Stimulated activated CD8-positive, alpha-beta memory T cell treated with anti-CD3 and anti-CD28 coated beads, Interleukin-15, amount 100 ng/mL, for 4 hours (primary cell): Measurements from ENCODE around the gene RAP2A.

Experiments used
- DNase-seq, 2 donors: peaks; one replicate each; pipeline ENCODE4 v3.0.0-alpha.2; 2020; ENCODE audit warnings: low read depth in 2 of 2

Gene RAP2A

GRCh38 chr13:97448503-97449251 is 14.7 kb downstream of the RAP2A start:
- DNase-seq: no peak

- DNase-seq: no peak
Observed at GRCh38 chr13:97454699-97455098, 20.7 kb downstream of the RAP2A start.

DNA sequence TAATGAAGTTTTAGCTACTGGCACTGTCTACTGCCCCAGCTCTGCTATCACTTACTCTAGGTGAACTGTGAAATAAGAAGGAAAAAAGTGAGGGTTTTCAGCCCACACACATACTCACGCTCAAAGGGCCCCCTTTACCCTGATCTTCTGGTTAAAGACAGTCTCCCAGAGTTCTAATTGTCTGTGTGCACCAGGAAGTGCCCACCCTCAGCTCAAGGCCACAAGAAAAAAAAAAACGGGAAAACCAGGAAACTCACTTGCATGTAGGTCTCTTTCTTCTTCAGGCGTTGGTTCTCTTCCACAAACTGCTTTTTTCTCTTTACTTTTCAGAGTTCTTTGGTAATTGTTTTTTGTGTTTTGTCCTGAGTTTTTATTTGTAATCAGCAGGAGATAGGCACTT is 22.1 kb downstream of the RAP2A start:
- no peak for DNase-seq

GRCh38 chr13:97459215-97459777 is 25.3 kb downstream of the RAP2A start:
- DNase-seq: no peak

DNA sequence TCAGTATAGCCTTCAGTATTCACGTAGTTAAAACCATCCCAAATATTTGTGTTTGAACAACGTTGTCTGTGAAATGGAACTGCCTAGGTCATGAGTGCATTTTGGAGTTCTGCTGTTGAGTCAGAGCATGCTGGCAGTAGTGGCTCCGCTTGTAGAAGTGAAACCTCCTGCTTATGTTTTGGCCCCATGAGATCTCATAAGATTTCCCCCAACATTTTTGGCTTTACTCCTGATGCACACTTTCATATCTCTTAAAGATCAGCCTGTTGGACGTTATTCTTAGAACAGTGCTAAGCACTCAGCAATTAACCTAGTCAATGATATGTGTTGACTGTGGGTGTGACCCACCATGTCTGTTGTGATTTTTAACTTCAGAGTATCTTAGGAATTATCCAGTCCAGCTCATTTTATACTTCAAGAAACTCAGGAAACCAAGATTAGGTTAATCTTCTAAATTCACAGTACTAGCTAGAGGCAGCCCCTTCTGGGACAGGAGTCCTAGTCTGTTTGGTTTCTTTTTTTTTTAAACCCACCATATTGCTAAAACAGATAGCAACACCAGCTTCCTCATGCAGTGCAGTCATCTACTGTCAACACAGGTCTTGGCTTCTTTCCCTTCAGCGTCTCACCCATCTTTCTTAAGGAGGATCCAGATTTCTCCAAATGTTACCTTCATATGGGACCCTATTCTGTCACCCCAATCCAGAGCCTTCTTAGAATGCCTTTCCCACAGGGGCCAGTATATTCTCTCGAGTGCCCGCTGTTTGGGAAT is 26.2 kb downstream of the RAP2A start:
- no peak for DNase-seq

DNA sequence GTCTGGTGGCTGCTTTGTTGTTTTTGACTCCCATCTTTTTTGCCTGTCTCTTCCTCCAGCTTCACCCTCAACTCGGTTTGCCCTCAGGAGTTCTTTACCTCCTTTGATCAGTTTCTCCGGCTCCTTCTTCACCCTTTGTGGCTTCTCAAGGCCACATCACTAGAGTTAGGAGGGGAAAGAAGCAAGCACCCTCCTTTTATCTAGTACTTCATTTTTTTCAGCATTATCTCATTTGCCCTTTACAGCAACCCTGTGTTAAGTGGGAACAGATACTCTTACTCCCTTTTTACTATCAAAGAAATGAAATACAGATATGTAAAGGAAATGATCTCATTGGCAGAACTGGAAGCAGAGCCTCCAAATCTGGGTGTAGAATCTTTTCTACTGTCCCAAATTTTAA is 26.9 kb downstream of the RAP2A start:
- no peak for DNase-seq

DNA sequence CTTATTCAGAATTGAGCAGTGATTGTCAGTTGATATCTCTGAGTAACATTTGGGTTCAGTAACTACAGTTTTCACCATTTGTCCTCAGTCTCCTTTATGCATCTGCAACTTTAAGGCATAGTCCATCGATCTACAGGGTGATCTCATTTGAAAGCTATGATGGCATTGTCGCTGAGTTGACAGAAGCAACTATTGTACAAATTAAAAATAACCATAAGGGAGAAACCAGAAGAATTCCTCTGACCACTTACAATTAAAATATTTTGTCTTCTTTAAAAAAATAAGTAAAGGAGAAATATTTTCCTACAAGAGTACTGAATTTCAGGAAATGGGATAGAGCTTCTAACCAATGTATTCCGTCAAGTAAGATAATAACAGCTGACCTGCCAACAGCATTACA is 30.6 kb downstream of the RAP2A start:
- no peak for DNase-seq

- DNase-seq: no peak
Observed at GRCh38 chr13:97466722-97467121, 32.8 kb downstream of the RAP2A start.

DNA sequence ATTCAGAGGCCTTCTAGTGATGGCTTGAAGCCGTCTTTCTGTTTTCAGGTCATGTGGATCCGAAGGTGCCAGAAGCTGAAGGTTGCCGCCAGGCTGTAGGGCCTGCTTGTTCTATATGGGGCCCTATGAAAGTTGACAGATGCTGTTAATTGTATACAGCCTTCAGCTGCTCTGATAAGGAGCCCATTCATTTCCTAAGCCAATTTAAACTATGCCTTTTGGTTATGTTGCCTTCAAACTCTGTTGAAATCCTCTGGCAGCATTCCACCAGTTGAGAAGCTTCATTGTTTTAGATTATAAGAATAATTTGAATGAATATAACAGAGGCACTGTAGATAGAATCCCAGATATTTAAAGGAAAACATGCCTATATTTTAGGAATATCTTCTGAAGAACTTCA is 34.4 kb downstream of the RAP2A start:
- DNase-seq: no peak

GRCh38 chr13:97471711-97472110 is 37.7 kb downstream of the RAP2A start:
- DNase-seq: no peak

- DNase-seq: no peak
Observed at GRCh38 chr13:97474349-97474980, 40.5 kb downstream of the RAP2A start.

DNA sequence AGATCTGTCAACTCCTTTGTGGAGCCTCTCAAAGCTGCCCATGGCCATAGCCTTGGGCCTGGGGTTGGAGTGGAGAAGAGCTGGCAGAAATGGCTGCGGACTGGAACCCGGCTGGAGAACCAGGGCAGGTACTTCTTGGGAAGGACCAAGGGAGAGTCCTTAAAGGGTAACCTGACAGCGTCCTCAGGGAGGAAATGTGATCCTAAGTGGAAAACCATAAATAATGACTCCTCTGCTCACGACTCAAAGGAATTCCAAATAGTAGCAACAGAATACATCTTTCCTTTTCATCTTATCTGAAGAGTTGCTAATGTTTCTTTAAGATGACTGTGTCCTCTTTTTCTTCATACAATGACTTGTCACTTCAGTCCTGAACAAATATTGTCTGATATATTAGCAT is 41.0 kb downstream of the RAP2A start:
- no peak for DNase-seq

GRCh38 chr13:97477844-97478243 is 43.9 kb downstream of the RAP2A start:
- no peak for DNase-seq

DNA sequence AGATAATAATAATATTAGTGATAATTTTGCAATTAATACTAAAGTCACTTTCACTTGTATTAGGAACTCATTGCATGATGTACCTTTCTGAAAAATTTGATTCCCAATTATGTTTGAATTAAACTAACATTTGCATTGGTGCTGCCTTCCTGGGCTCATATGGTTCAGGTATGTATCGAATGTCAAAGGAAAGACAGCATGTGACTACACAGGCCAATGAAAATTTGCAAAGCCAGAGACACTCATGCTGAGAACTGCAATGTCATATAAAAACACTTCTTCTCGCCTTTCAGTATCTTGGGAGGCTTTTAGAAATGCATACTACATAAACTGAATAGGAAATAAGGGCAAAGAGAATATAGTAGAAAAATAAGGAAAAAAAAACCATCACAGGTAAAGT is 44.3 kb downstream of the RAP2A start:
- DNase-seq: no peak

GRCh38 chr13:97483465-97483864 is 49.5 kb downstream of the RAP2A start:
- DNase-seq: no peak

- DNase-seq: no peak
Observed at GRCh38 chr13:97484301-97484700, 50.3 kb downstream of the RAP2A start.

DNA sequence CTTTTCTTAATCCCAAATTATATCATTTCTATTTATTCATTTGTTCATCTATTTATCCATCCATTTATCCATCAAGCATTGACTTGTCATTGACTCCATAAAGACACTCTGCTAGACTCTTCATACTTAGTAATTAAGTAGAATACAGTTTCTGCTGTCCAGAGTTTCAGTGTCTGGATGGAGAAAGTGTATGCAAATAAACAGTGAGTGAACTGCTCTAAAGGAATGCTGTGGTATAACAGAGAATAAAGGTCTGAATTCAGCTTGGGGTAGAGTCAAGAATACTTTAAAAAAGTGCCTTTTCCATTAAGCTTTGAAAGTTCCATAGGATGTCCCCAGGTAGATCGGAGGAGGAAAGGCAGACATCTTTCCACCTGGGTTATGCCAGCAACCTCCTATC is 51.4 kb downstream of the RAP2A start:
- no peak for DNase-seq

GRCh38 chr13:97490702-97491307 is 56.8 kb downstream of the RAP2A start:
- no peak for DNase-seq

DNA sequence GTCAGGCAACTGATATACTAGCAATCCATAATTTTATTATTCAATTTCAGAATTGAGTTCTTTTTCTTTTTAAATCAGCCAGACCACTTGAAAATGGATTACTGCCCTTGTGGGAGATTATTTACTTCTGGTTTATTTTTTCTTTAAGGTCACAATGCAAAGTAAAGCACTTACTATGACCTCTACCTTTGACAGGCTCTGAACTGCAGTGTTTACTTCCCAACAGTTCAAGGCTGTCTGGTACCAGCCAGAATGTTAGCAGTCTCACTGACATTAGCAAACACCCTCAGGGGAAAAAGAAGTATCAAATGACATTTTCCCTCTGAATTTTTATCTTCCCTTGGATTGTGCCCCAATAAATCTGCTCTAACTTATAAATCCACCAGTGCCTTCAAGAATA is 57.5 kb downstream of the RAP2A start:
- no peak for DNase-seq

DNA sequence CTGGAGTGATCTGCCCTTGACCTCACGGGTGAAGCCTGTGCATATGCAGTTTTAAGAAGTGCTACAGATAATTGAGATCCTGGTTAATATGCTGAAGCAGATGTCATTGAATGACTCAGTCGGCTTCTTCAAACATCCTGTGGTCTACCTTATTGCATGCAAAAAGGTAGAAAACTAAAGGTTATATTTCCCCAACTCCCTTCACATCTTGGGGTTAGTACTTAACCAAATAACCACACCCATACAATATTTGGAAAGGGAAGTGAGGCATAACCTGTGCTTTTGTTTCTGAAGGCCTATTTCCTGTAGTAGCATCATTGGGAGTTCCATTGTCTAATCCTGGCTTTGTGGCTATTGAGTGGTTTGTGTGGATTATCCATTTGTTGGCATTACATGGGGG is 58.3 kb downstream of the RAP2A start:
- no peak for DNase-seq

GRCh38 chr13:97492684-97493371 is 58.9 kb downstream of the RAP2A start:
- no peak for DNase-seq

DNA sequence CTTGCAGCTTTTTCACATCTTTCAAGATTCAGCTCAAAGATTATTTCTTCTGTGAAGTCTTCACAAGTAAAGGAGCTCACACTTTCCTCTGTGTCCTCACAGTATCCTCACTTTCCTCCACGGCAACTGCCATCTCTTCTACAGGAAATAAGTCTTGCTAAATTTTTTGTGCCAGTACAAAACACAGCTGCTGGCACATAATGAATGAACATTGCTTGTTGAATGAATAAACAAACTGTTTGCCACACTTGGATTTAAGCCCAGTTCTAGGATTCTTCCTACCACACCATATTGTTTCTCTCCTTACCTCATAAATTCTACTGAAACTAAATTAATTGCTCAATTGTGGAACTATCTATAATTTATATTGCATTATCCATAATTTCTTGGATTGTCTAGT is 59.5 kb downstream of the RAP2A start:
- DNase-seq: no peak
